K562 (cell line): ENCODE measurements around the gene CCL24. TPM values are rescaled to one million over a fixed set of nuclear protein-coding genes. Genes with fewer than 3 reads are reported as not detected.

ENCODE experiments used
- ATAC-seq: fragments of 200-7000 bp; cut with Tn5 transposase; 3 replicates; pipeline ENCODE4 v1.9.1; 2020; ENCODE audit warnings: moderate library complexity
- BruUV-seq: library from RNA; stranded (reverse); fragments of 400-500 nt; replicated peaks from 2 replicates; lab custom pipeline; 2021; lab: Mats Ljungman, UMichigan
- CTCF ChIA-PET: fragments of 300-600 bp; formaldehyde crosslinking; extraction: SDS; loops from one replicate; lab custom pipeline; 2021; ENCODE audit warnings: low intra/inter-chr PET ratio; lab: Yijun Ruan, JAX
- POLR2A ChIA-PET: fragments of 300-600, 350-650 bp; sonication (Branson Sonifier 250); formaldehyde crosslinking; extraction: SDS; loops from one replicate; lab custom pipeline; 2021; ENCODE audit warnings: antibody characterized with exemption, inconsistent platforms; lab: Yijun Ruan, JAX
- DNase-seq, 4 experiments: peaks; one replicate each; pipeline versions ENCODE4 v3.0.0 to v3.0.0-alpha.2; 2011 to 2018; ENCODE audit warnings: low spot score in 3 of 4, mixed read lengths in 3 of 4; ENCODE audit errors: extremely low read depth in 1 of 4
- FAIRE-seq: peaks from 2 replicates; lab custom pipeline; 2011; peaks lifted over from hg19 to GRCh38; lab: Jason Lieb, UNC
- H2AFZ ChIP-seq: 2 replicates; pipeline ENCODE4 v1.6.0; 2011; ENCODE audit warnings: low read depth, low read length, control low read depth, inconsistent platforms
- H3K27ac ChIP-seq: fragments of 200-600 bp; 3 replicates; pipeline ENCODE4 v1.8.0; 2011; ENCODE audit warnings: low read depth, mild to moderate bottlenecking, control low read depth, inconsistent platforms, low read length, moderate library complexity, mixed read lengths; ENCODE audit errors: extremely low read depth
- H3K27me3 ChIP-seq, 2 experiments: fragments of 300-600 bp in 1 of 2; 2 replicates in 1 of 2; 3 replicates in 1 of 2; pipeline versions ENCODE4 v1.6.0 to v1.8.0; 2011; ENCODE audit warnings: inconsistent platforms in 2 of 2, low read length in 2 of 2, mild to moderate bottlenecking in 1 of 2, mixed read lengths in 1 of 2, moderate library complexity in 1 of 2; ENCODE audit not compliant: control insufficient read depth in 2 of 2, insufficient read depth in 2 of 2
- H3K36me3 ChIP-seq: fragments of 300-600 bp; 3 replicates; pipeline ENCODE4 v1.8.0; 2011; ENCODE audit warnings: mild to moderate bottlenecking, low read length, inconsistent platforms; ENCODE audit not compliant: control insufficient read depth, insufficient read depth
- H3K4me1 ChIP-seq, 2 experiments: fragments of 200-600 bp in 1 of 2; replicated peaks in 1 of 2; 2 replicates in 1 of 2; 3 replicates in 1 of 2; pipeline versions ENCODE4 v1.5.1 to v1.8.0; 2011; ENCODE audit warnings: inconsistent platforms in 2 of 2, low read length in 2 of 2, mild to moderate bottlenecking in 1 of 2, mixed read lengths in 1 of 2, moderate library complexity in 1 of 2; ENCODE audit not compliant: control insufficient read depth in 2 of 2, insufficient read depth in 2 of 2
- H3K4me2 ChIP-seq: 2 replicates; pipeline ENCODE4 v1.6.1; 2011; ENCODE audit warnings: low read length, control low read depth, inconsistent platforms, mixed read lengths; ENCODE audit not compliant: insufficient read depth
- H3K4me3 ChIP-seq: fragments of 200-600 bp; sonication (generic), shearing (Covaris generic); 2 replicates; pipeline ENCODE4 v1.5.1; 2016; ENCODE audit warnings: control low read depth, inconsistent platforms
- H3K79me2 ChIP-seq: fragments of 200-600 bp; 3 replicates; pipeline ENCODE4 v1.8.0; 2011; ENCODE audit warnings: low read length, inconsistent platforms; ENCODE audit not compliant: control insufficient read depth, insufficient read depth
- H3K9ac ChIP-seq, 2 experiments: 2 replicates each; pipeline versions ENCODE4 v1.6.0 to v1.6.1; 2011; ENCODE audit warnings: low read depth in 2 of 2, low read length in 2 of 2, control low read depth in 1 of 2, inconsistent platforms in 1 of 2, mild to moderate bottlenecking in 1 of 2, mixed read lengths in 1 of 2; ENCODE audit not compliant: insufficient read depth in 1 of 2
- H3K9me1 ChIP-seq: one replicate; pipeline ENCODE4 v1.6.0; 2011; ENCODE audit warnings: inconsistent platforms, mild to moderate bottlenecking, low read length, moderate library complexity; ENCODE audit not compliant: control insufficient read depth, insufficient read depth
- H3K9me3 ChIP-seq: replicated peaks from 2 replicates; pipeline ENCODE4 v1.5.1; 2011; ENCODE audit warnings: low read depth, low read length, inconsistent platforms; ENCODE audit not compliant: control insufficient read depth, insufficient read depth
- H4K20me1 ChIP-seq: replicated peaks from 2 replicates; pipeline ENCODE4 v1.6.1; 2011; ENCODE audit warnings: low read length, inconsistent platforms, mixed read lengths; ENCODE audit not compliant: control insufficient read depth, insufficient read depth
- NFIX ChIP-seq: fragments of 250-450 bp; sonication (Bioruptor Pico); IDR thresholded peaks from 2 replicates; pipeline ENCODE4 v1.4.0; 2020; ENCODE audit warnings: low read depth, mild to moderate bottlenecking, moderate library complexity
- RBBP5 ChIP-seq: fragments of 200-600 bp; sonication (generic); IDR thresholded peaks from 2 replicates; pipeline ENCODE4 v1.6.1; 2012; ENCODE audit warnings: borderline replicate concordance, mild to moderate bottlenecking, low read length, control low read depth, inconsistent platforms; ENCODE audit not compliant: insufficient read depth, poor library complexity, severe bottlenecking
- U2AF1 ChIP-seq: fragments of 200-400 bp; formaldehyde crosslinking; optimal IDR thresholded peaks from 2 replicates; pipeline ENCODE3; 2017; ENCODE audit warnings: mild to moderate bottlenecking, low read depth, low read length, moderate library complexity
- ZBED1 ChIP-seq: IDR thresholded peaks from 2 replicates; pipeline ENCODE4 v1.6.1; 2014
- ZEB2 ChIP-seq: fragments of 450-650 bp; IDR thresholded peaks from 2 replicates; pipeline ENCODE4 v1.6.1; 2016
- WGBS: fragments of 100-300 bp; shearing (Covaris generic); methylation state at CpG from one replicate; pipeline ENCODE4 v1.1.6; 2016; ENCODE audit warnings: low coverage, mixed read lengths; ENCODE audit not compliant: insufficient coverage; ENCODE audit errors: missing lambda C conversion rate; 5-methylcytosine and 5-hydroxymethylcytosine counted together
- in situ Hi-C: fragments of 300-500 bp; cut with MboI; formaldehyde crosslinking; loops from 4 replicates; pipeline ENCODE4 v1.15.0; 2018; ENCODE audit warnings: inconsistent platforms, mixed read lengths
- intact Hi-C: fragments of 100-400 bp; cut with micrococcal nuclease; formaldehyde crosslinking; loops from 2 replicates; pipeline ENCODE4 v1.14.2; 2022
- polyA plus RNA-seq, 8 experiments: library from polyadenylated mRNA; depleted of rRNA in 4 of 8; stranded (reverse) in 5 of 8; unstranded in 3 of 8; fragments of >200 nt; fragmentation: Nextera tagmentation in 2 of 8; fragmentation: Illumina TruSeq in 1 of 8; extraction: Ambion mirVana in 2 of 8; extraction: Trizol in 1 of 8; gene quantifications; 2 replicates each; pipeline versions ENCODE4 v1.2.1 to v1.2.3, GENCODE V29; 2011 to 2014; ENCODE audit warnings: inconsistent platforms in 1 of 8, missing spikeins in 1 of 8
- total RNA-seq, 7 experiments: library from RNA; depleted of rRNA in 6 of 7; stranded (reverse); fragments of >200 nt in 6 of 7; fragmentation: Illumina TruSeq in 2 of 7; extraction: Trizol in 2 of 7; gene quantifications; 2 replicates each; pipeline versions ENCODE4 v1.2.1 to v1.2.3, GENCODE V29; 2011 to 2021; ENCODE audit warnings: low replicate concordance in 1 of 7
- TF ChIP-seq, protein P1 (sequence below): sonication (generic); formaldehyde crosslinking; IDR thresholded peaks from 2 replicates; pipeline ENCODE4 v1.4.0; 2020; ENCODE audit warnings: mild to moderate bottlenecking, missing genetic modification reagents

The CCL24 gene
- total and polyA plus RNA-seq, 9 of the 15 experiments (the other 6 are each of a cell fraction or from before 2014, with no cell fraction given): 0.45 to 3.6 (median 0.95) TPM; not detected in 1

DNA sequence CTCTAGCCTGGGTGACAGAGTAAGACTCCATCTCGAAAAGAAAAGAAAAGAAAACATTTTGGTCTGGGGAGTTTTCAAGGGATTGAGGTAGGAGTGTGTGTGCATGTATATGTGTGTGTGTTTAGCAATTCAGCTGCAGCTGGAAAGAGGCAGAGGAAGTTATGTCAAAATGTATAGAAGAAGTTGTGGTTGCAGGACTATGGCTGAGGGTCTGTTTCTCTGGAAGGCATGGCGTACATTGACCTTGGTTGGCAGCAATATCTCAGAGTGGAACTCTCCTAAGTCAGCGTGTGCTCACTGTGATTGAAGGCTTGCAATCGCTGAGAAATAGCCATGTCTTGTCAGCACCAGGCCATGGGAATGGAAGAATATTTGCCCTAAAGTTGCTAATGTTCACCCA lies 36.6 kb upstream of the CCL24 start:
- Histone ChIP-seq H3K9me1 (no peaks in the 10 kb centered on the region), H3K4me1 (no peaks in the 10 kb centered on the region), H3K27me3 (no peaks in the 10 kb centered on the region), H4K20me1 (no peaks in the 10 kb centered on the region), H3K27ac (no peak overlapping the region), H3K79me2 (no peaks in the 10 kb centered on the region), H3K4me2 (no peak overlapping the region), H3K4me3 (no peak overlapping the region), H3K9me3 (no peaks in the 10 kb centered on the region), H2AFZ (0 out of 2 replicates have a peak overlapping the region, but pooled peaks have one; percentile 18), H3K36me3 (no peaks in the 10 kb centered on the region), H3K9ac (no peak overlapping the region; a peak in 1 of 4 replicates)
- FAIRE-seq (no peak), DNase-seq (no peak), ATAC-seq (no peak)
- in situ Hi-C loops: no loop called here
- ChIA-PET POLR2A (interaction anchor here (1.0 kb wide), 1 partner anchor 10 kb away, joined by 3 read pairs; no protein-coding TSS in a partner anchor), CTCF (no interaction called here)
- no TSS peak for BruUV-seq
- TF ChIP-seq NFIX (CRISPR knock-in tag) (no peak), RBBP5 (no peak), ZEB2 (no peak), ZBED1 (no peak), U2AF1 (no peak)
- TF ChIP-seq, protein P1, sequence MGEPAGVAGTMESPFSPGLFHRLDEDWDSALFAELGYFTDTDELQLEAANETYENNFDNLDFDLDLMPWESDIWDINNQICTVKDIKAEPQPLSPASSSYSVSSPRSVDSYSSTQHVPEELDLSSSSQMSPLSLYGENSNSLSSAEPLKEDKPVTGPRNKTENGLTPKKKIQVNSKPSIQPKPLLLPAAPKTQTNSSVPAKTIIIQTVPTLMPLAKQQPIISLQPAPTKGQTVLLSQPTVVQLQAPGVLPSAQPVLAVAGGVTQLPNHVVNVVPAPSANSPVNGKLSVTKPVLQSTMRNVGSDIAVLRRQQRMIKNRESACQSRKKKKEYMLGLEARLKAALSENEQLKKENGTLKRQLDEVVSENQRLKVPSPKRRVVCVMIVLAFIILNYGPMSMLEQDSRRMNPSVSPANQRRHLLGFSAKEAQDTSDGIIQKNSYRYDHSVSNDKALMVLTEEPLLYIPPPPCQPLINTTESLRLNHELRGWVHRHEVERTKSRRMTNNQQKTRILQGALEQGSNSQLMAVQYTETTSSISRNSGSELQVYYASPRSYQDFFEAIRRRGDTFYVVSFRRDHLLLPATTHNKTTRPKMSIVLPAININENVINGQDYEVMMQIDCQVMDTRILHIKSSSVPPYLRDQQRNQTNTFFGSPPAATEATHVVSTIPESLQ: no peak
- intact Hi-C loops: no loop called here
- WGBS: 44% methylated on average over 4 of the region's 4 CpGs
